Esophagus squamous epithelium (tissue), 5 donors: ENCODE results near the gene EMP1. TPM values are rescaled to one million over a fixed set of nuclear protein-coding genes. Genes with fewer than 3 reads are reported as not detected.

Source experiments
- DNase-seq: peaks from one replicate; lab custom pipeline; 2025; lab: John Stamatoyannopoulos, UW
- H3K27ac ChIP-seq, 4 donors: fragments of 200-600 bp; sonication (generic); one replicate each; pipeline ENCODE4 v1.5.1; 2016 to 2019; ENCODE audit warnings: mild to moderate bottlenecking in 1 of 4
- H3K27me3 ChIP-seq, 4 donors: fragments of 200-600 bp; sonication (generic); 1 replicate in 3 of 4; 2 replicates in 1 of 4; pipeline versions ENCODE4 v1.5.1 to v1.6.0; 2017 to 2021; ENCODE audit warnings: antibody characterized with exemption in 1 of 4
- H3K36me3 ChIP-seq, 3 donors: fragments of 200-600 bp; sonication (generic); one replicate each; pipeline ENCODE4 v1.5.1; 2016 to 2019
- H3K4me1 ChIP-seq, 3 donors: fragments of 200-600 bp; sonication (generic); one replicate each; pipeline ENCODE4 v1.5.1; 2017 to 2019
- H3K4me3 ChIP-seq, 4 donors: fragments of 200-600 bp; sonication (generic); 1 replicate in 3 of 4; 2 replicates in 1 of 4; pipeline ENCODE4 v1.5.1; 2016 to 2019; ENCODE audit warnings: mild to moderate bottlenecking in 2 of 4, moderate library complexity in 1 of 4
- H3K9me3 ChIP-seq, 3 donors: fragments of 200-600 bp; sonication (generic); one replicate each; pipeline ENCODE4 v1.5.1; 2016 to 2019
- POLR2A ChIP-seq, 4 donors: fragments of 450-650 bp; IDR thresholded peaks; one replicate each; pipeline ENCODE4 v1.6.1; 2017; ENCODE audit warnings: antibody characterized with exemption in 4 of 4, mild to moderate bottlenecking in 4 of 4, moderate library complexity in 3 of 4
- WGBS, 2 donors: methylation state at CpG; one replicate each; pipeline ENCODE4 v1.1.5; 2018; 5-methylcytosine and 5-hydroxymethylcytosine counted together
- intact Hi-C: fragments of 100-400 bp; cut with DNase I; formaldehyde crosslinking; loops from one replicate; pipeline ENCODE4 v1.15.0; 2022
- total RNA-seq, 4 donors: library from RNA; depleted of rRNA; stranded (reverse); fragments of >200 nt; gene quantifications; one replicate each; pipeline ENCODE4 v1.1.0, GENCODE V29; 2016
- TF ChIP-seq, protein P1 (sequence below), 6 experiments: fragments of 450-650 bp in 4 of 6; fragments of 200-600 bp in 2 of 6; sonication (generic) in 2 of 6; IDR thresholded peaks; one replicate each; pipeline ENCODE4 v1.5.1; 2016 to 2019; ENCODE audit warnings: antibody characterized with exemption in 6 of 6, mild to moderate bottlenecking in 4 of 6, moderate library complexity in 4 of 6
- donor health status: DM: yes; HTN: yes; CAD: no.

Gene EMP1
- total RNA-seq, 4 donors from 2014 or later, result 2,742 to 8,541 (median 3,206) TPM

DNA sequence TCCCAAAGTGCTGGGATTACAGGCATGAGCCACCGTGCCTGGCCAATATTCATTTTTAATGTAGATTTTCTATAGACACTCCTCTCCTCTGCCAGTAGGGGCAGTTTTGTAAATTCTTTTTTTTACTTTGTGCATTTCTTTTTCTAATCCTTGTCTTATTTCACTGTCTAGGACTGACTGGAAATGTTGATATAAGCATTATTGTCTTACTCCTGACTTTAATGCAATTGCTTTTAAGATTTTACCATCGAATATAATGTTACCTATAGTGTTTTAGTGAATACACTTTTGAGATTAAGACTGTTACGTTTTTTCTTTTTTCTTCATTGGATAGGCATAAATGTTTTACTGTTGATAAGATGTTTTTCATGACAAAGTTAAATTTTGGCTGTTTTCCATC lies 35.4 kb upstream of the EMP1 start:
- no peaks in the 10 kb centered on the region for H3K9me3 ChIP-seq
- H3K4me3 ChIP-seq, result no peak overlapping the region
- TF ChIP-seq, protein P1, sequence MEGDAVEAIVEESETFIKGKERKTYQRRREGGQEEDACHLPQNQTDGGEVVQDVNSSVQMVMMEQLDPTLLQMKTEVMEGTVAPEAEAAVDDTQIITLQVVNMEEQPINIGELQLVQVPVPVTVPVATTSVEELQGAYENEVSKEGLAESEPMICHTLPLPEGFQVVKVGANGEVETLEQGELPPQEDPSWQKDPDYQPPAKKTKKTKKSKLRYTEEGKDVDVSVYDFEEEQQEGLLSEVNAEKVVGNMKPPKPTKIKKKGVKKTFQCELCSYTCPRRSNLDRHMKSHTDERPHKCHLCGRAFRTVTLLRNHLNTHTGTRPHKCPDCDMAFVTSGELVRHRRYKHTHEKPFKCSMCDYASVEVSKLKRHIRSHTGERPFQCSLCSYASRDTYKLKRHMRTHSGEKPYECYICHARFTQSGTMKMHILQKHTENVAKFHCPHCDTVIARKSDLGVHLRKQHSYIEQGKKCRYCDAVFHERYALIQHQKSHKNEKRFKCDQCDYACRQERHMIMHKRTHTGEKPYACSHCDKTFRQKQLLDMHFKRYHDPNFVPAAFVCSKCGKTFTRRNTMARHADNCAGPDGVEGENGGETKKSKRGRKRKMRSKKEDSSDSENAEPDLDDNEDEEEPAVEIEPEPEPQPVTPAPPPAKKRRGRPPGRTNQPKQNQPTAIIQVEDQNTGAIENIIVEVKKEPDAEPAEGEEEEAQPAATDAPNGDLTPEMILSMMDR (IDR thresholded peaks at IDR 0.05), result peak in 1 of 6 experiments; percentile 52
- TF ChIP-seq POLR2A (IDR thresholded peaks at IDR 0.05), result no peak
- H3K27ac ChIP-seq, result no peak overlapping the region
- H3K36me3 ChIP-seq, result no peaks in the 10 kb centered on the region
- no peak for DNase-seq
- no peaks in the 10 kb centered on the region for H3K27me3 ChIP-seq
- WGBS, 2 donors, result 56 to 75% methylated on average over 3 of the region's 3 CpGs
- H3K4me1 ChIP-seq, result peaks cover 15 to 30% (median 23%) of the 10 kb centered on the region in 3 donors
- intact Hi-C loops, result no loop called here

DNA sequence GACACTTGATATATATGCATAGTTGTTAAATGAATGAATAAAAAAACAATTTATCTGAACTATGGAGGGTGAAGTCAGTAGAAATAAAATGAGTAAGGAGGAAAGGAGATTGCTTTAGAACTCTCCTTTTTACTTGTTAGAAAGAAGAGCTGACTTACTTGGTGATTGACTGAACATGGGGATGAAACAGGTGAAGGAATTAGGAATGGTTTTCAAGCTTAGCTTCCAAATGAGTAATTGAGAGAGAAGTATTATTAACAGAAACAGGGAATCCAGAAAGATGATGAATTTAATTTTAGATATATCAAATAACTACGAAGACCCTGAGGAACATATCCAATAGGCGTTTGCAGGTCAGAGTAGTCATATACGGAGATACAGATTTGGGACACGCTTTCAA lies 33.6 kb upstream of the EMP1 start:
- Histone ChIP-seq H3K36me3 (no peaks in the 10 kb centered on the region), H3K27me3 (no peaks in the 10 kb centered on the region), H3K4me3 (no peak overlapping the region), H3K27ac (no peak overlapping the region), H3K4me1 (peaks cover 27 to 47% (median 32%) of the 10 kb centered on the region in 3 donors), H3K9me3 (no peaks in the 10 kb centered on the region)
- TF ChIP-seq, protein P1 (IDR thresholded peaks at IDR 0.05), result no peak
- no peak for TF ChIP-seq POLR2A (IDR thresholded peaks at IDR 0.05)
- intact Hi-C loops, result no loop called here
- WGBS, 2 donors, result 95 to 97% methylated on average over 4 of the region's 4 CpGs
- no peak for DNase-seq

DNA sequence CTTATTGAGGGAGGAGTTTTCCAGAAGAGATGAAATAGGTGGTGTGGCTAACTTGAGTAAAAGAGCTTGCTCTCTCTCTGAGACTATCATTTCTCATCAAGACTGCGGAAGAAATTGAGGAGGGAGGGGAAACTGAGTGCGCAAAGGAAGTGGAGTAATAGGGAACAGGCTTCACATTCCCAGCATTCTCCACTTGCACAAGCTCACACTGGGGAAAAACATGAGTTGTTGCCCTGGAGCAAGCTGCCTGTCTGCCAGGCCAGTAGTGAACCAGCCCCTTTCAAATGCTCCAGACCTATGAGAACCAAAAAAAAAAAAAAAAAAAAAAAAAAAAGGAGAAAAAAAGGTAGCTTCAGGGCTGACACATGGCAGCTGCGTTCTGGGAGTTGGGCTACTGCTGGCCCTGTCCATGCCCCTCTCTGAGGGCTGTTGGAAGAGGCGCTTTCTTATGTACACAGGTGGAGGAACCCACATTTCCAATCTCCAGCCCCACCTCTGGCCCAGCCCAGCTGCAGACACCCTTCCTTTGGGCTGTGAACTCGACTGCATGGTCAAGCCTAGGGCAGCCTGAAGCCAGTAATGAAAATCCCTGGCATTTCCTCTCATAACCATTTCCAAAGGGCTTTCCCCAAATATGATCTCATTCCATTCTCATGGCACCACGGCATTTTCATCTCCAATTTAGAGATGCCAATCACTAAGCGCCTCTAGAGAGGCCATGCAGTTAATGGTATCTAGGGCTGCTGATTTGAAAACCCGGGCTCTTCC lies 32.5 kb upstream of the EMP1 start:
- no peaks in the 10 kb centered on the region for H3K36me3 ChIP-seq
- WGBS, 2 donors, result 65 to 67% methylated on average over 5 to 7 of the region's 8 CpGs
- H3K9me3 ChIP-seq, result no peaks in the 10 kb centered on the region
- H3K27ac ChIP-seq, result peak overlapping the region; percentile 83 to 91 (median 87)
- TF ChIP-seq POLR2A (IDR thresholded peaks at IDR 0.05), result no peak
- TF ChIP-seq, protein P1 (IDR thresholded peaks at IDR 0.05), result no peak
- peaks cover 27 to 51% (median 32%) of the 10 kb centered on the region in 3 donors for H3K4me1 ChIP-seq
- no peaks in the 10 kb centered on the region for H3K27me3 ChIP-seq
- no peak overlapping the region for H3K4me3 ChIP-seq
- intact Hi-C loops, result no loop called here
- DNase-seq, result no peak

DNA sequence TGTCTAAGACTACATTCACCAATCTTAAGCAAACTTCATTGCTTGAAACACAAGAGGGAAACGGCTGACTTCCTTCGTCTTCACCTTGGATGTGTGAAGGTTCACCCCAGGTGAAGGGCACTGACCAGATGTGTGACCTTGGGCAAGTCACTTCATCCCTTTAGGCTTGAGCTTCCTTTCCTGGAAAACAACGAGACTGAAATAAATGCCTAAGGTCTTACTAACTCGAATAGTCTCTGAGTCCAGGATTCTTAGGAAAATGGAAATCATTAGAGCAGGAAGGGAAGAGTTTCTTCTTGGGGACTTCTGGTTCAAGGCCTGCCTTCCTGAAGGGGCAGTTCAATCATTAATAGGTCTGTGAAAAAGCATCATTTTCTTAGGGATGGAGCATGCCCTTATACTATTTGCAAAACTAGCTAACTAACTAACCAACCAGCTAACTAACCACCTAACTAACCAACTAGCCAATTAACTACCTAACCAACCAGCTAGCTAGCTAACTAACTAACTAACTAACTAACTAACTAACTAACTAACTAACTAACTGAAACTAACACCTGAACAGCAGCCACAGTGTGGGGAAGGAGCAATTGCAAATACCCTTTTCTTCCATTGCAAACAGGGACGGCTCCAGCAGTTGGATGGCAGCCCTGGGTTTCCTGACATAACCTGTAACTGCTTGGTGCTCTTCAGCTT lies 31.5 kb upstream of the EMP1 start:
- DNase-seq, result no peak
- Histone ChIP-seq H3K27ac (peak overlapping the region; percentile 83 to 91 (median 87)), H3K9me3 (no peaks in the 10 kb centered on the region), H3K36me3 (no peaks in the 10 kb centered on the region), H3K4me3 (no peak overlapping the region), H3K4me1 (peaks cover 27 to 60% (median 32%) of the 10 kb centered on the region in 3 donors), H3K27me3 (no peaks in the 10 kb centered on the region)
- intact Hi-C loops, result no loop called here
- WGBS, 2 donors, result 41 to 52% methylated on average over 5 of the region's 5 CpGs
- TF ChIP-seq POLR2A (IDR thresholded peaks at IDR 0.05), result no peak
- TF ChIP-seq, protein P1 (IDR thresholded peaks at IDR 0.05), result no peak

DNA sequence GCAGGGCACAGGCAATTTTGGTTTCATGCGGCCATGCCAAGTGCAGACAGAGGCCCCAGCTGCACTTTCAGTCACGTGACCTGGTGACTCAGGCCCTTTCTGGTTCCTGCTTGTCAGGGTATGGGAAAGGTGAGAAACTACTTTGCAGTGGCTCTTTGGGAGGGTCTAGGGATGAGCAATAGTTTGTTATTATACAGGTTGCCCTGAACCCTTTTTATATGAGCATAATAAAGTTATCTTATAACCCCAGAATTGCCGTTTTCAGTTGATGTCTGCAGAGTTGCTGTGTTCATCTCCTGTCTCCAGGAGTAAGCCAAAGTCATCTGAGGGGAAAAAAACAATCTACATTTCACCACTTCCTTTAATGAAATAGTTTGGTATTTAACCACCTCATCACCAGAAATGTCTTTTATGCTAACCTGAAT lies 30.9 kb upstream of the EMP1 start:
- Histone ChIP-seq H3K9me3 (no peaks in the 10 kb centered on the region), H3K36me3 (no peaks in the 10 kb centered on the region), H3K4me1 (peaks cover 27 to 65% (median 32%) of the 10 kb centered on the region in 3 donors), H3K4me3 (no peak overlapping the region), H3K27me3 (no peaks in the 10 kb centered on the region), H3K27ac (peak overlapping the region; percentile 83 to 91 (median 87))
- intact Hi-C loops, result no loop called here
- WGBS, 2 donors, result 4 to 8% methylated on average over 1 to 3 of the region's 3 CpGs
- TF ChIP-seq POLR2A (IDR thresholded peaks at IDR 0.05), result peak in 1 of 4 donors; percentile 33
- TF ChIP-seq, protein P1 (IDR thresholded peaks at IDR 0.05), result peak in 1 of 6 experiments; percentile 12
- no peak for DNase-seq
